ENCODE measurements around the gene ACOX3. TPM values are rescaled to one million over a fixed set of nuclear protein-coding genes. Genes with fewer than 3 reads are reported as not detected.

Gene ACOX3
- total and polyA plus RNA-seq, 2 of the 8 experiments (the other 6 are each of a cell fraction or from before 2014, with no cell fraction given), result 2.5 to 9.9 TPM

DNA sequence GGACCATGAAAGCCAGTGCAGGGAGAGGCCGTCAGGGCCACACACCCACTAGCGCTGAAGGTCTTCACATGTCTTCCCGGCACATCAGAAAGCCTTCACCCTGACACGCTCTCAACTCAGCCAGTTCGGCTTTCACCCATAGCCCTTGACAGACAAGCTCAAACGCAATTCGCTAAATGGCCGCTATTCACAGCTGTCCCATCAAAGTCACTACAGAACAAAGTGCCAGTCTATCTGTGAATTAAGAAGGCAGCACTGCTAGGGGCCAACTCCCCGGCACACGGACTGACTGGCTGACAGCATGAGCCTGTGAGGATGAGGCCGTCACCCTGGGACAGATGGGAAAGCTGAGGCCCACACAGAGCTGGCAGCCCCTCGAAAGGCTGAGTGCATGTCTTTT lies 45.7 kb downstream of the ACOX3 start:
- Histone ChIP-seq H3K23me2 (ENCODE audit: low read depth, low read length) (no peaks in the 10 kb centered on the region; the same call in 1 of the 2 replicates), H3K9me3 (ENCODE audit: insufficient read depth in 2 of 2, low read depth in 1 of 2, low read length in 1 of 2) (no peaks in the 10 kb centered on the region), H3K4me3 (ENCODE audit: extremely low read depth in 1 of 4, insufficient read depth in 2 of 4, low read depth in 3 of 4, low read length in 4 of 4) (no peak overlapping the region), H3K79me1 (ENCODE audit: low read depth, low read length) (no peaks in the 10 kb centered on the region), H4K20me1 (replicated peaks in 1 of 2; ENCODE audit: control insufficient read depth in 1 of 2, insufficient read depth in 2 of 2, low read length in 2 of 2) (no peaks in the 10 kb centered on the region), H3K27ac (ENCODE audit: low read depth, low read length) (no peak overlapping the region), H4K8ac (ENCODE audit: extremely low read depth, insufficient read depth, low read length) (no peak overlapping the region), H3K27me3 (replicated peaks in 1 of 4; ENCODE audit: control insufficient read depth in 3 of 4, extremely low read depth in 1 of 4, insufficient read depth in 3 of 4, low read length in 3 of 4) (no peaks in the 10 kb centered on the region), H2AK5ac (ENCODE audit: low read depth, low read length) (no peak overlapping the region), H2BK15ac (ENCODE audit: low read length) (peak overlapping the region; percentile 67; the same call in 1 of the 2 replicates), H2BK12ac (ENCODE audit: low read depth, low read length) (0 out of 2 replicates have a peak overlapping the region, but pooled peaks have one; percentile 50), H4K5ac (ENCODE audit: insufficient read length, low read depth, low read length) (no peak overlapping the region), H3K4me1 (replicated peaks in 1 of 4; ENCODE audit: control insufficient read depth in 3 of 4, insufficient read depth in 4 of 4, low read length in 3 of 4) (peaks cover 0 to 8% (median 6%) of the 10 kb centered on the region in 4 experiments; a peak in 6 of 7 replicates), H3K36me3 (ENCODE audit: control insufficient read depth in 2 of 4, insufficient read depth in 4 of 4, low read length in 3 of 4) (no peaks in the 10 kb centered on the region), H2BK120ac (replicated peaks; ENCODE audit: low read depth, low read length) (no peak overlapping the region), H3K4me2 (ENCODE audit: insufficient read depth in 1 of 2, low read depth in 2 of 2, low read length in 2 of 2) (no peak overlapping the region), H3K56ac (replicated peaks; ENCODE audit: insufficient read length, low read depth, low read length) (no peak overlapping the region), H3K4ac (replicated peaks; ENCODE audit: insufficient read length, low read depth, low read length) (no peak overlapping the region), H3K14ac (ENCODE audit: insufficient read length) (no peak overlapping the region), H3K23ac (ENCODE audit: insufficient read length) (no peak overlapping the region), H4K91ac (replicated peaks; ENCODE audit: insufficient read length, low read length) (no peak overlapping the region), H2BK20ac (ENCODE audit: low read length) (no peak overlapping the region), H3K79me2 (ENCODE audit: control insufficient read depth in 1 of 2, insufficient read depth in 2 of 2, low read length in 2 of 2) (no peaks in the 10 kb centered on the region), H2AFZ (ENCODE audit: low read length) (no peak overlapping the region), H3K18ac (ENCODE audit: extremely low read depth, low read length) (no peak overlapping the region), H3K9ac (replicated peaks in 1 of 4; ENCODE audit: extremely low read depth in 1 of 4, low read depth in 3 of 4, low read length in 3 of 4) (no peak overlapping the region), H2BK5ac (ENCODE audit: low read depth, low read length) (no peak overlapping the region)
- ChIA-PET POLR2A (ENCODE audit: partially characterized antibody) (interaction anchor here (1.1 kb wide), 1 partner anchor 207 kb away, joined by 3 read pairs; no protein-coding TSS in a partner anchor), CTCF (ENCODE audit: partially characterized antibody) (interaction anchor here (0.6 to 10.4 kb wide), 7 partner anchors 8 to 1614 kb away, joined by 3 to 94 read pairs (median 4); no protein-coding TSS in a partner anchor)
- FAIRE-seq (no peak), DNase-seq (ENCODE audit: low read depth in 1 of 2, low spot score in 2 of 2) (no peak)
- TF ChIP-seq SIRT6 (IDR thresholded peaks at IDR 0.05; ENCODE audit: low read length), result no peak
- TF ChIP-seq TEAD4 (IDR thresholded peaks at IDR 0.05; ENCODE audit: low read depth, low read length), result no peak
- no peak for TF ChIP-seq GABPA (IDR thresholded peaks at IDR 0.05; ENCODE audit: borderline replicate concordance, insufficient read depth, low read length)
- no peak for TF ChIP-seq YY1 (IDR thresholded peaks at IDR 0.05; ENCODE audit: low read depth, low read length)
- TF ChIP-seq USF2 (IDR thresholded peaks at IDR 0.05; ENCODE audit: low read length), result no peak
- no peak for TF ChIP-seq TCF12 (IDR thresholded peaks at IDR 0.05; ENCODE audit: low read depth, low read length)
- TF ChIP-seq RAD21 (IDR thresholded peaks at IDR 0.05 in 1 of 2, conservative IDR thresholded peaks at IDR 0.05 in 1 of 2; ENCODE audit: low read depth in 2 of 2, low read length in 2 of 2), result no peak
- no peak for TF ChIP-seq CEBPB (IDR thresholded peaks at IDR 0.05; ENCODE audit: low read depth, low read length)
- TF ChIP-seq RFX5 (IDR thresholded peaks at IDR 0.05; ENCODE audit: borderline replicate concordance, low read depth, low read length), result no peak
- no peak for TF ChIP-seq SRF (IDR thresholded peaks at IDR 0.05; ENCODE audit: low read depth, low read length)
- no peak for TF ChIP-seq EGR1 (IDR thresholded peaks at IDR 0.05; ENCODE audit: borderline replicate concordance, low read depth, low read length)
- no peak for TF ChIP-seq JUND (IDR thresholded peaks at IDR 0.05; ENCODE audit: low read length)
- no peak for TF ChIP-seq BRCA1 (IDR thresholded peaks at IDR 0.05; ENCODE audit: low read depth, low read length)
- WGBS, 2 experiments (ENCODE audit: extremely low coverage in 1 of 2, insufficient coverage in 1 of 2, insufficient read length in 1 of 2, insufficient replicate concordance in 2 of 2, low coverage in 1 of 2, low lambda C conversion rate in 2 of 2, missing lambda C conversion rate in 1 of 2), result 93% methylated on average over 12 of the region's 12 CpGs; no CpG with 5 or more reads in 1 of the 2 experiments
